HG03135 (cell line): ENCODE results near the gene SPATA31E1.
"Not testable (repeated sequence)": the region's sequence is repeated elsewhere in the genome, so short reads cannot be mapped to it uniquely, and the experiment has no call there.

Source experiments
- ATAC-seq: cut with Tn5 transposase; IDR thresholded peaks from one replicate; pipeline ENCODE4 v1.9.1; 2021; ENCODE audit warnings: mild to moderate bottlenecking, moderate library complexity; ENCODE audit not compliant: unreplicated experiment

The SPATA31E1 gene

GRCh38 chr9:87882627-87883026 lies at the start of gene SPATA31E1:
Gene SPATA31E1 (plus strand): TSS chr9:87882877. CDS start chr9:87882892, 15 bp downstream.
- no peak for ATAC-seq

GRCh38 chr9:87834357-87834756 lies 48.3 kb upstream of the SPATA31E1 start:
- ATAC-seq = no peak

- ATAC-seq = no peak
Measured at GRCh38 chr9:87836536-87836935, 46.1 kb upstream of the SPATA31E1 start.

- no peak for ATAC-seq
Measured at GRCh38 chr9:87836951-87837705, 45.5 kb upstream of the SPATA31E1 start.

- ATAC-seq = no peak
Measured at GRCh38 chr9:87840134-87840533, 42.5 kb upstream of the SPATA31E1 start.

GRCh38 chr9:87842878-87843585 lies 39.6 kb upstream of the SPATA31E1 start:
- ATAC-seq = no peak

GRCh38 chr9:87844506-87844905 lies 38.2 kb upstream of the SPATA31E1 start:
- no peak for ATAC-seq

GRCh38 chr9:87847817-87848216 lies 34.9 kb upstream of the SPATA31E1 start:
- ATAC-seq = not testable (repeated sequence)

GRCh38 chr9:87849144-87849758 lies 33.4 kb upstream of the SPATA31E1 start:
- ATAC-seq = no peak

- ATAC-seq = no peak
Measured at GRCh38 chr9:87850391-87850790, 32.3 kb upstream of the SPATA31E1 start.

- ATAC-seq = not testable (repeated sequence)
Measured at GRCh38 chr9:87851186-87851585, 31.5 kb upstream of the SPATA31E1 start.

GRCh38 chr9:87853302-87853701 lies 29.4 kb upstream of the SPATA31E1 start:
- ATAC-seq = no peak

- no peak for ATAC-seq
Measured at GRCh38 chr9:87853876-87854579, 28.6 kb upstream of the SPATA31E1 start.

GRCh38 chr9:87854580-87854955 lies 28.1 kb upstream of the SPATA31E1 start:
- no peak for ATAC-seq

GRCh38 chr9:87855061-87855460 lies 27.6 kb upstream of the SPATA31E1 start:
- no peak for ATAC-seq

GRCh38 chr9:87857141-87857947 lies 25.3 kb upstream of the SPATA31E1 start:
- ATAC-seq = no peak

- no peak for ATAC-seq
Measured at GRCh38 chr9:87857948-87858335, 24.7 kb upstream of the SPATA31E1 start.

- no peak for ATAC-seq
Measured at GRCh38 chr9:87859137-87859536, 23.5 kb upstream of the SPATA31E1 start.

- no peak for ATAC-seq
Measured at GRCh38 chr9:87859786-87860185, 22.9 kb upstream of the SPATA31E1 start.

- no peak for ATAC-seq
Measured at GRCh38 chr9:87861332-87861731, 21.3 kb upstream of the SPATA31E1 start.
